ENCODE measurements around the gene RIMKLB.
"Not testable (repeated sequence)": the region's sequence is repeated elsewhere in the genome, so short reads cannot be mapped to it uniquely, and the experiment has no call there.

The RIMKLB gene

GRCh38 chr12:8819666-8819980, 121.8 kb downstream of the RIMKLB start:
- DNase-seq (ENCODE audit: extremely low read depth, low read depth), result no peak
- no peak for TF ChIP-seq CTCF (IDR thresholded peaks at IDR 0.05; ENCODE audit: low read depth, low read length)

- not testable (repeated sequence) for DNase-seq (ENCODE audit: extremely low read depth, low read depth)
These were observed 123.1 kb downstream of the RIMKLB start for GRCh38 chr12:8820676-8821407.

- TF ChIP-seq CTCF (IDR thresholded peaks at IDR 0.05; ENCODE audit: low read depth, low read length), result no peak
These were observed 123.8 kb downstream of the RIMKLB start for GRCh38 chr12:8821591-8821990.

GRCh38 chr12:8822298-8822697, 124.5 kb downstream of the RIMKLB start, which contains the start of gene A2ML1:
A2ML1 (plus strand) TSS chr12:8822621; CDS start chr12:8822652, 31 bp downstream.
- no peak for DNase-seq (ENCODE audit: extremely low read depth, low read depth)
- no peak for TF ChIP-seq CTCF (IDR thresholded peaks at IDR 0.05; ENCODE audit: low read depth, low read length)

More at GRCh38 chr12:8821591-8821990, 123.8 kb downstream of the RIMKLB start:
- no peak for DNase-seq (ENCODE audit: extremely low read depth, low read depth)

GRCh38 chr12:8823565-8824300, 125.9 kb downstream of the RIMKLB start:
- DNase-seq (ENCODE audit: extremely low read depth, low read depth), result no peak
- TF ChIP-seq CTCF (IDR thresholded peaks at IDR 0.05; ENCODE audit: low read depth, low read length), result peak; percentile 71

GRCh38 chr12:8827551-8828256, 129.9 kb downstream of the RIMKLB start:
- TF ChIP-seq CTCF (IDR thresholded peaks at IDR 0.05; ENCODE audit: low read depth, low read length), result no peak

GRCh38 chr12:8828257-8829124, 130.7 kb downstream of the RIMKLB start:
- no peak for TF ChIP-seq CTCF (IDR thresholded peaks at IDR 0.05; ENCODE audit: low read depth, low read length)

More at GRCh38 chr12:8827551-8828256, 129.9 kb downstream of the RIMKLB start:
- DNase-seq (ENCODE audit: extremely low read depth, low read depth), result no peak

More at GRCh38 chr12:8828257-8829124, 130.7 kb downstream of the RIMKLB start:
- DNase-seq (ENCODE audit: extremely low read depth, low read depth), result no peak
